T-helper 1 cell treated with Interleukin-12 subunit alpha and Interleukin-12 subunit beta and Interleukin-4 antibody, amounts not matched to agents 30 ng/mL and 1 ng/mL, for 36 hours (primary cell): ENCODE results near the gene MAP3K14. TPM values are rescaled to one million over a fixed set of nuclear protein-coding genes. Genes with fewer than 3 reads are reported as not detected.
"Not testable (repeated sequence)": the region's sequence is repeated elsewhere in the genome, so short reads cannot be mapped to it uniquely, and the experiment has no call there.

Experiments used
- intact Hi-C: fragments of 100-400 bp; cut with micrococcal nuclease; formaldehyde crosslinking; loops from one replicate; pipeline ENCODE4 v1.15.1; 2024
- total RNA-seq: library from RNA; stranded (reverse); gene quantifications from 2 replicates; pipeline ENCODE4 v1.2.3, GENCODE V29; 2022

Gene MAP3K14
- 39.7 and 44.9 TPM in 2 replicates for total RNA-seq

- intact Hi-C loops, result loop anchor here (1.0 to 10.0 kb wide), 17 partner anchors 9 to 1130 kb away; partner anchors contain the start of genes ACBD4, C1QL1, HEXIM1 and HEXIM2
Observed at GRCh38 chr17:45316434-45317110, at the start of gene MAP3K14. Gene MAP3K14 (minus strand): TSS chr17:45317020. CDS start chr17:45290745, 26,275 bp downstream.

GRCh38 chr17:45366049-45366448, 49.2 kb upstream of the MAP3K14 start:
- intact Hi-C loops, result no loop called here

- intact Hi-C loops, result no loop called here
Observed at GRCh38 chr17:45364531-45365390, 47.9 kb upstream of the MAP3K14 start.

- intact Hi-C loops, result no loop called here
Observed at GRCh38 chr17:45363498-45363897, 46.7 kb upstream of the MAP3K14 start.

- intact Hi-C loops, result no loop called here
Observed at GRCh38 chr17:45361976-45362375, 45.2 kb upstream of the MAP3K14 start.

- intact Hi-C loops, result no loop called here
Observed at GRCh38 chr17:45361451-45361850, 44.6 kb upstream of the MAP3K14 start.

GRCh38 chr17:45357364-45357997, 40.7 kb upstream of the MAP3K14 start:
- intact Hi-C loops, result no loop called here

- intact Hi-C loops, result no loop called here
Observed at GRCh38 chr17:45355087-45355486, 38.3 kb upstream of the MAP3K14 start.

- intact Hi-C loops, result no loop called here
Observed at GRCh38 chr17:45353043-45353442, 36.2 kb upstream of the MAP3K14 start.

GRCh38 chr17:45351831-45352230, 35.0 kb upstream of the MAP3K14 start:
- intact Hi-C loops, result no loop called here

GRCh38 chr17:45347444-45347843, 30.6 kb upstream of the MAP3K14 start:
- intact Hi-C loops, result no loop called here

GRCh38 chr17:45346216-45347015, 29.6 kb upstream of the MAP3K14 start:
- intact Hi-C loops, result no loop called here

- intact Hi-C loops, result no loop called here
Observed at GRCh38 chr17:45345554-45346215, 28.9 kb upstream of the MAP3K14 start.

GRCh38 chr17:45345246-45345553, 28.4 kb upstream of the MAP3K14 start:
- intact Hi-C loops, result no loop called here

GRCh38 chr17:45343967-45344664, 27.3 kb upstream of the MAP3K14 start:
- intact Hi-C loops, result not testable (repeated sequence)

- intact Hi-C loops, result no loop called here
Observed at GRCh38 chr17:45342871-45343526, 26.2 kb upstream of the MAP3K14 start.

GRCh38 chr17:45342306-45342705, 25.5 kb upstream of the MAP3K14 start:
- intact Hi-C loops, result no loop called here

- intact Hi-C loops, result no loop called here
Observed at GRCh38 chr17:45341533-45342158, 24.8 kb upstream of the MAP3K14 start.
